Measurements from ENCODE around the gene IL15. TPM values are rescaled to one million over a fixed set of nuclear protein-coding genes. Genes with fewer than 3 reads are reported as not detected.
"Not testable (repeated sequence)": the region's sequence is repeated elsewhere in the genome, so short reads cannot be mapped to it uniquely, and the experiment has no call there.

The IL15 gene
- total RNA-seq, 2 donors from 2014 or later = 3.7 to 7.1 TPM

- intact Hi-C loops (cut with DNase I); DNase-seq (ENCODE audit: low spot score): not testable (repeated sequence)
Measured at GRCh38 chr4:141751806-141752205, 115.4 kb downstream of the IL15 start.

GRCh38 chr4:141757287-141757686 lies 120.9 kb downstream of the IL15 start:
- intact Hi-C loops (cut with DNase I) = no loop called here
- no peak for DNase-seq (ENCODE audit: low spot score)

GRCh38 chr4:141759796-141760425 lies 123.5 kb downstream of the IL15 start:
- intact Hi-C loops (cut with DNase I) = no loop called here
- DNase-seq (ENCODE audit: low spot score) = no peak

GRCh38 chr4:141761926-141762325 lies 125.5 kb downstream of the IL15 start:
- no peak for DNase-seq (ENCODE audit: low spot score)
- intact Hi-C loops (cut with DNase I) = no loop called here

GRCh38 chr4:141763374-141763773 lies 127.0 kb downstream of the IL15 start:
- intact Hi-C loops (cut with DNase I) = loop anchor here in 1 of 2 donors (1.0 kb wide), 1 partner anchor 21 kb away; no protein-coding TSS in a partner anchor
- no peak for DNase-seq (ENCODE audit: low spot score)

GRCh38 chr4:141768954-141769353 lies 132.6 kb downstream of the IL15 start:
- DNase-seq (ENCODE audit: low spot score) = no peak
- intact Hi-C loops (cut with DNase I) = no loop called here

- no peak for DNase-seq (ENCODE audit: low spot score)
- intact Hi-C loops (cut with DNase I) = no loop called here
Measured at GRCh38 chr4:141771889-141772830, 135.8 kb downstream of the IL15 start.

GRCh38 chr4:141772838-141773237 lies 136.5 kb downstream of the IL15 start:
- no peak for DNase-seq (ENCODE audit: low spot score)
- intact Hi-C loops (cut with DNase I) = no loop called here

- no peak for DNase-seq (ENCODE audit: low spot score)
- intact Hi-C loops (cut with DNase I) = no loop called here
Measured at GRCh38 chr4:141782205-141782604, 145.8 kb downstream of the IL15 start.

Data from posterior vena cava (tissue), 2 donors.